ENCODE measurements around the gene LEFTY2.

Gene LEFTY2

GRCh38 chr1:225928186-225929175 is 12.5 kb downstream of the LEFTY2 start:
- no peak for DNase-seq

- DNase-seq = no peak
Observed at GRCh38 chr1:225926551-225927113, 14.4 kb downstream of the LEFTY2 start.

GRCh38 chr1:225923692-225924555 is 17.1 kb downstream of the LEFTY2 start, which contains the start of gene PYCR2:
PYCR2 (minus strand) TSS chr1:225924250; CDS start chr1:225924110, 140 bp downstream.
- peak; percentile 93 for DNase-seq

- DNase-seq = no peak
Observed at GRCh38 chr1:225923381-225923691, 17.7 kb downstream of the LEFTY2 start.

- DNase-seq = no peak
Observed at GRCh38 chr1:225921734-225922709, 19.0 kb downstream of the LEFTY2 start.

- no peak for DNase-seq
Observed at GRCh38 chr1:225919906-225920305, 21.1 kb downstream of the LEFTY2 start.

GRCh38 chr1:225918280-225918679 is 22.7 kb downstream of the LEFTY2 start:
- no peak for DNase-seq

GRCh38 chr1:225917536-225917935 is 23.5 kb downstream of the LEFTY2 start:
- no peak for DNase-seq

- DNase-seq = no peak
Observed at GRCh38 chr1:225917101-225917500, 23.9 kb downstream of the LEFTY2 start.

GRCh38 chr1:225915538-225915991 is 25.5 kb downstream of the LEFTY2 start:
- no peak for DNase-seq

GRCh38 chr1:225914947-225915346 is 26.1 kb downstream of the LEFTY2 start:
- DNase-seq = no peak

GRCh38 chr1:225914391-225914790 is 26.6 kb downstream of the LEFTY2 start:
- DNase-seq = no peak

- peak; percentile 72 for DNase-seq
Observed at GRCh38 chr1:225911191-225912130, 29.6 kb downstream of the LEFTY2 start.

- no peak for DNase-seq
Observed at GRCh38 chr1:225909477-225909876, 31.5 kb downstream of the LEFTY2 start.

- DNase-seq = no peak
Observed at GRCh38 chr1:225908773-225909172, 32.2 kb downstream of the LEFTY2 start.

- no peak for DNase-seq
Observed at GRCh38 chr1:225908013-225908640, 32.9 kb downstream of the LEFTY2 start.

GRCh38 chr1:225907341-225907740 is 33.7 kb downstream of the LEFTY2 start:
- DNase-seq = no peak

- no peak for DNase-seq
Observed at GRCh38 chr1:225906467-225906866, 34.6 kb downstream of the LEFTY2 start.

- no peak for DNase-seq
Observed at GRCh38 chr1:225903623-225904022, 37.4 kb downstream of the LEFTY2 start.

All from activated gamma-delta T cell treated with Interleukin-2 at 50 U/mL for 16 hours (primary cell).